Naive thymus-derived CD4-positive, alpha-beta T cell (primary cell): Measurements from ENCODE around the gene BRCA2. TPM values are rescaled to one million over a fixed set of nuclear protein-coding genes. Genes with fewer than 3 reads are reported as not detected.

Experiments
- ATAC-seq: fragments of 150-1000 bp; cut with Tn5 transposase; 2 replicates; pipeline ENCODE4 v1.10.0; 2021; ENCODE audit warnings: mild to moderate bottlenecking, moderate library complexity
- CTCF ChIA-PET: fragments of 350-600 bp; sonication (Branson Sonifier 250); formaldehyde crosslinking; loops from one replicate; lab custom pipeline; 2021; ENCODE audit warnings: antibody characterized with exemption; lab: Charles Lee
- POLR2A ChIA-PET: fragments of 350-600 bp; sonication (Branson Sonifier 250); formaldehyde crosslinking; loops from one replicate; lab custom pipeline; 2021; ENCODE audit warnings: antibody characterized with exemption, inconsistent platforms; lab: Charles Lee
- DNase-seq, 9 donors: peaks; one replicate each; pipeline versions ENCODE4 v3.0.0 to v3.0.0-alpha.2; 2020 to 2022; ENCODE audit warnings: mixed read lengths in 1 of 9
- H3K27ac ChIP-seq: one replicate; pipeline ENCODE4 v1.7.0; 2013; ENCODE audit warnings: mild to moderate bottlenecking, low read depth, low read length, moderate library complexity
- H3K27me3 ChIP-seq, 2 donors: one replicate each; pipeline ENCODE4 v1.7.0; 2013; ENCODE audit warnings: low read length in 2 of 2, mild to moderate bottlenecking in 2 of 2, moderate library complexity in 2 of 2; ENCODE audit not compliant: control insufficient read depth in 2 of 2, insufficient read depth in 2 of 2
- H3K36me3 ChIP-seq, 3 experiments: 1 replicate in 2 of 3; 2 replicates in 1 of 3; pipeline ENCODE4 v1.7.0; 2013; ENCODE audit warnings: low read length in 3 of 3, mild to moderate bottlenecking in 3 of 3, moderate library complexity in 1 of 3; ENCODE audit not compliant: insufficient read depth in 3 of 3, control insufficient read depth in 2 of 3
- H3K4me1 ChIP-seq, 2 donors: one replicate each; pipeline ENCODE4 v1.7.0; 2013; ENCODE audit warnings: low read length in 2 of 2, mild to moderate bottlenecking in 2 of 2, moderate library complexity in 1 of 2; ENCODE audit not compliant: control insufficient read depth in 2 of 2, insufficient read depth in 2 of 2
- H3K4me3 ChIP-seq: 2 replicates; pipeline ENCODE4 v1.7.0; 2013; ENCODE audit warnings: mild to moderate bottlenecking, low read length
- H3K9me3 ChIP-seq, 3 experiments: 1 replicate in 2 of 3; 2 replicates in 1 of 3; pipeline ENCODE4 v1.7.0; 2013; ENCODE audit warnings: low read length in 3 of 3; ENCODE audit not compliant: control insufficient read depth in 2 of 3
- H3K27ac Mint-ChIP-seq, 9 donors: one replicate each; pipeline ENCODE4 v1.8.0; 2020 to 2022; ENCODE audit warnings: mixed read lengths in 9 of 9, mild to moderate bottlenecking in 8 of 9, moderate library complexity in 5 of 9, inconsistent platforms in 2 of 9
- H3K27me3 Mint-ChIP-seq, 5 donors: one replicate each; pipeline ENCODE4 v1.8.0; 2021 to 2022; ENCODE audit warnings: mixed read lengths in 5 of 5, mild to moderate bottlenecking in 1 of 5
- H3K36me3 Mint-ChIP-seq, 5 donors: one replicate each; pipeline ENCODE4 v1.8.0; 2020 to 2022; ENCODE audit warnings: mixed read lengths in 5 of 5, mild to moderate bottlenecking in 3 of 5, inconsistent platforms in 1 of 5
- H3K4me1 Mint-ChIP-seq, 7 donors: one replicate each; pipeline ENCODE4 v1.8.0; 2020 to 2022; ENCODE audit warnings: mixed read lengths in 7 of 7, mild to moderate bottlenecking in 3 of 7, inconsistent platforms in 1 of 7
- H3K4me3 Mint-ChIP-seq, 10 donors: one replicate each; pipeline ENCODE4 v1.8.0; 2020 to 2022; ENCODE audit warnings: mild to moderate bottlenecking in 10 of 10, mixed read lengths in 10 of 10, moderate library complexity in 6 of 10, inconsistent platforms in 2 of 10
- H3K9me3 Mint-ChIP-seq, 11 donors: one replicate each; pipeline ENCODE4 v1.8.0; 2020 to 2022; ENCODE audit warnings: mixed read lengths in 11 of 11, mild to moderate bottlenecking in 4 of 11, inconsistent platforms in 1 of 11, moderate library complexity in 1 of 11
- intact Hi-C, 2 donors: fragments of 100-400 bp; cut with micrococcal nuclease; formaldehyde crosslinking; loops; one replicate each; pipeline ENCODE4 v1.15.1; 2023
- polyA plus RNA-seq, 2 donors: library from polyadenylated mRNA; unstranded; fragments of 300-500 nt; fragmentation: Illumina TruSeq; gene quantifications; one replicate each; pipeline ENCODE4 v1.2.3, GENCODE V29; 2021
- total RNA-seq, 6 experiments: library from RNA in 5 of 6; stranded (reverse) in 5 of 6; gene quantifications; 1 replicate in 5 of 6; 2 replicates in 1 of 6; pipeline ENCODE4 v1.2.3 and lab custom pipeline; 2021 to 2026

The BRCA2 gene
- total and polyA plus RNA-seq, 7 experiments from 2014 or later, result 1.1 to 19.9 (median 3.3) TPM

GRCh38 chr13:32278426-32278825, 36.9 kb upstream of the BRCA2 start:
- Mint-ChIP-seq H3K36me3 (peaks cover 0 to 45% (median 3%) of the 10 kb centered on the region in 5 donors), H3K4me3 (no peak overlapping the region), H3K4me1 (peaks cover 0 to 2% (median 0%) of the 10 kb centered on the region in 7 donors), H3K27me3 (no peaks in the 10 kb centered on the region), H3K27ac (no peak overlapping the region), H3K9me3 (no peaks in the 10 kb centered on the region)
- ChIA-PET POLR2A (no interaction called here), CTCF (no interaction called here)
- H3K9me3 ChIP-seq, result no peaks in the 10 kb centered on the region
- H3K27ac ChIP-seq, result no peak overlapping the region
- H3K36me3 ChIP-seq, result peaks cover 0 to 13% (median 0%) of the 10 kb centered on the region in 3 experiments
- no peak for ATAC-seq
- DNase-seq, result no peak
- intact Hi-C loops, result no loop called here
- H3K4me1 ChIP-seq, result no peaks in the 10 kb centered on the region
- H3K27me3 ChIP-seq, result no peaks in the 10 kb centered on the region
- no peak overlapping the region for H3K4me3 ChIP-seq

DNA sequence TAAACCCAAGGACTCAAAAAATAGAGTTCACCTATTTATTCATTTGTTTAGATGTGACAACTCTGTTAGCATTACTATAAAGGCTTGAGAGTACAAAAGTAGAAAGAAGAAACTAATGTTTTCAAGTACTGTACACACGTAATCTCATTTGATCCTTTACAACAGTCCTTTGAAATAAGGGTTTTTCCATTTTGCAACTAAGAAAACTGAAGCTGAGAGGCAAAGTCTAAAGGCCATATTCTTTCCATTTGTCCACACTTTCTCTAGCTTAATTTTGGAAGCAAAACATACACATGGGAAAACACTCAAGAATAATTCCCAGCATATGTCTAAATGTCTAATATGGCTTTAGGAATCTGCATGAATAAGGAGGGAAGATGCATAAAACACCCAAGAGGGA, 34.2 kb upstream of the BRCA2 start:
- no peaks in the 10 kb centered on the region for H3K9me3 ChIP-seq
- no peaks in the 10 kb centered on the region for H3K9me3 Mint-ChIP-seq
- intact Hi-C loops, result no loop called here
- no peak overlapping the region for H3K27ac Mint-ChIP-seq
- peaks cover 0 to 2% (median 0%) of the 10 kb centered on the region in 7 donors for H3K4me1 Mint-ChIP-seq
- no peaks in the 10 kb centered on the region for H3K4me1 ChIP-seq
- no peaks in the 10 kb centered on the region for H3K27me3 Mint-ChIP-seq
- peaks cover 0 to 13% (median 0%) of the 10 kb centered on the region in 3 experiments for H3K36me3 ChIP-seq
- H3K27me3 ChIP-seq, result no peaks in the 10 kb centered on the region
- no peak for ATAC-seq
- ChIA-PET CTCF (interaction anchor here (0.7 kb wide), 1 partner anchor 164 kb away, joined by 3 read pairs; no protein-coding TSS in a partner anchor), POLR2A (no interaction called here)
- H3K4me3 ChIP-seq, result no peak overlapping the region
- H3K4me3 Mint-ChIP-seq, result no peak overlapping the region
- no peak for DNase-seq
- no peak overlapping the region for H3K27ac ChIP-seq
- peaks cover 0 to 39% (median 0%) of the 10 kb centered on the region in 5 donors for H3K36me3 Mint-ChIP-seq

DNA sequence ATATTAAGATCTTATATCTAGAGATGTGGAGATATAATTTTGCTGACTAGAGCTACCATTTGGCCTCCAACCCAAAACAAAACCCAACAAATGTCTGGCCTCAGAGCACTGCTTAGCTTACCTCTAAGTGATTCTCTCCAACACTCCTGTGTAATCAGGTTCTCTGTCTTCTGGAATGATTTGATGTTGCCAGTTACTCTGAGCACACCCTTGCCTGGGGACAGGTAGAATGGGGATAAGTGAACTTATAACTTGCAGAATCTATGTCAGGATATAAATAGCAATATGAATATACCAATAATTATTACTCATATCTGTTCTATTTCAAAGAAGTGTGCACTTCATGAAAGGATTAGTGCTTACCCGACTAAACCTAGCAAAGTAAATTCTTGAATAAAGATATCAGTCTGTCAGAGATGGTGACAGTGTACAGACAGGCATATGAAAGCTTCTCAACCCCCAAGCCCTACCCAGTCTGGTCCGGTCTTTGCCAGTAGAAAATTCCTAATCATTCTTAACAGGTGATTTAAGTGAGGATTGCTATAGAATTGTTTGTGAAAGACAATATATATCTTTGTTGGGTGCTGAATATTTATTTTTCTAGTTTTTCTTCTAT, 33.1 kb upstream of the BRCA2 start:
- Histone ChIP-seq H3K9me3 (no peaks in the 10 kb centered on the region), H3K4me3 (no peak overlapping the region), H3K27ac (no peak overlapping the region), H3K27me3 (no peaks in the 10 kb centered on the region), H3K36me3 (peaks cover 0 to 9% (median 0%) of the 10 kb centered on the region in 3 experiments), H3K4me1 (no peaks in the 10 kb centered on the region)
- intact Hi-C loops, result no loop called here
- Mint-ChIP-seq H3K27me3 (no peaks in the 10 kb centered on the region), H3K27ac (no peak overlapping the region), H3K4me1 (peaks cover 0 to 2% (median 0%) of the 10 kb centered on the region in 7 donors), H3K9me3 (peaks cover 0 to 1% (median 0%) of the 10 kb centered on the region in 11 donors), H3K36me3 (peaks cover 0 to 33% (median 0%) of the 10 kb centered on the region in 5 donors), H3K4me3 (no peak overlapping the region)
- DNase-seq, result no peak
- ChIA-PET CTCF (no interaction called here), POLR2A (no interaction called here)
- no peak for ATAC-seq

DNA sequence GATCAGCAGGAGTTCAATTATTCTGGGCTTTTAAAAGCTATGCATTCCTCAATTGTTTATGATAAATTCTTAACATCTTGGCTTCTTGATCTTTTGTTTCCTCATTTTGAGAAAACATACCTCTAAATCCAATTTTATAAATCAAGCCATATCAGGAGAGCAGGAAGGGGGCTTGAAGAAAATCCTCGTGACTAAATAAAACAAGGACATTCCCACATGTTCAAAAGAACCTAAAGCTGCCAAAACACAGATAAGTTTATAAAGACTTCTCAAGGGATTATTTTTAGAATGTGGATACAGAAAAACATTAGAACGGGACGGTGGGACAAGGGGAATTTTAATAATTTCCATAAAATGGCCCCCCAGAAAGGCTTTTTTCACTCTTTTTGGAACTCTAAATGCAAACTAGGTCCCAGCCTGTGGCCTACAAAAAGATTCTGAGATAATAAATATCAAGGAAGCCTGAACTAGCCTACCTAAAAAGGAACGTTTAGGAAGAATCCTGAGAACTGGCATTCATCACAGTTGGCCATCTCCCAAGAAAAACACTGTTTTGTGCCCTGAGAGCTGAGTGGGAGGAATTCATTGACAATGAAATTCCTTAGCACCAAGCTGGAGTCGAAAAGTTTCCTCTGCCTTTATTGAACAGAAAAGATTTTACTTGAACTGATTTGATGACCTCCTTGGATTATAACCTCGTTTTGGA, 30.2 kb upstream of the BRCA2 start:
- H3K9me3 Mint-ChIP-seq, result peaks cover 0 to 1% (median 0%) of the 10 kb centered on the region in 11 donors
- Histone ChIP-seq H3K27me3 (no peaks in the 10 kb centered on the region), H3K4me1 (no peaks in the 10 kb centered on the region), H3K4me3 (no peak overlapping the region), H3K27ac (no peak overlapping the region), H3K9me3 (no peaks in the 10 kb centered on the region), H3K36me3 (no peaks in the 10 kb centered on the region)
- no peak overlapping the region for H3K27ac Mint-ChIP-seq
- intact Hi-C loops, result no loop called here
- POLR2A ChIA-PET, result no interaction called here
- CTCF ChIA-PET, result interaction anchor here (0.6 kb wide), 1 partner anchor 41 kb away, joined by 4 read pairs; no protein-coding TSS in a partner anchor
- no peak overlapping the region for H3K4me3 Mint-ChIP-seq
- peaks cover 0 to 2% (median 0%) of the 10 kb centered on the region in 7 donors for H3K4me1 Mint-ChIP-seq
- peaks cover 0 to 18% (median 0%) of the 10 kb centered on the region in 5 donors for H3K36me3 Mint-ChIP-seq
- DNase-seq (no peak), ATAC-seq (no peak)
- no peaks in the 10 kb centered on the region for H3K27me3 Mint-ChIP-seq

DNA sequence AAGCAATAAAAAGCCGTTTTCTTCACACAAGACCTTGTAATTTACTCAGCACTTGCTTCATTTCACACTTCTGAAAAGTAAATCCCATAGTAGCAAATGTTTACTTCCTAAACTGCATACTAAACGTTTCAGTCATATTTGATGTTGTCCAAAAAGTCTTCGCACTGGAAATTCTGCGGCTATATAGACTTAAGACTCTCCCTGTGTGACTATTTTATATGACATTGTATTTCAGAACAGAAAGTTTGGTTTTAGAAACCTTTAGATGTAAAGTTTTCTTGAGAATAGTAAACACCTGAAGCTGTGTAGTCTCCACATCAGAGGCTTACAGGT, 29.7 kb upstream of the BRCA2 start:
- peaks cover 0 to 20% (median 5%) of the 10 kb centered on the region in 5 donors for H3K36me3 Mint-ChIP-seq
- Histone ChIP-seq H3K4me3 (no peak overlapping the region), H3K36me3 (no peaks in the 10 kb centered on the region), H3K9me3 (no peaks in the 10 kb centered on the region), H3K27ac (no peak overlapping the region), H3K27me3 (no peaks in the 10 kb centered on the region), H3K4me1 (no peaks in the 10 kb centered on the region)
- H3K4me1 Mint-ChIP-seq, result peaks cover 0 to 2% (median 0%) of the 10 kb centered on the region in 7 donors
- no peak for DNase-seq
- peaks cover 0 to 1% (median 0%) of the 10 kb centered on the region in 11 donors for H3K9me3 Mint-ChIP-seq
- no peak overlapping the region for H3K27ac Mint-ChIP-seq
- ChIA-PET CTCF (no interaction called here), POLR2A (no interaction called here)
- ATAC-seq, result no peak
- H3K27me3 Mint-ChIP-seq, result no peaks in the 10 kb centered on the region
- no peak overlapping the region for H3K4me3 Mint-ChIP-seq
- intact Hi-C loops, result no loop called here

- intact Hi-C loops, result no loop called here
- Histone ChIP-seq H3K4me1 (no peaks in the 10 kb centered on the region), H3K4me3 (no peak overlapping the region), H3K27ac (no peak overlapping the region), H3K36me3 (no peaks in the 10 kb centered on the region), H3K27me3 (no peaks in the 10 kb centered on the region), H3K9me3 (no peaks in the 10 kb centered on the region)
- no peak overlapping the region for H3K27ac Mint-ChIP-seq
- H3K4me1 Mint-ChIP-seq, result peaks cover 0 to 10% (median 0%) of the 10 kb centered on the region in 7 donors
- peaks cover 9 to 28% (median 11%) of the 10 kb centered on the region in 5 donors for H3K27me3 Mint-ChIP-seq
- no peaks in the 10 kb centered on the region for H3K9me3 Mint-ChIP-seq
- ChIA-PET POLR2A (interaction anchor here (0.6 kb wide), 1 partner anchor 276 kb away, joined by 3 read pairs; no protein-coding TSS in a partner anchor), CTCF (no interaction called here)
- H3K36me3 Mint-ChIP-seq, result peaks cover 0 to 3% (median 0%) of the 10 kb centered on the region in 5 donors
- ATAC-seq (no peak), DNase-seq (no peak)
- no peak overlapping the region for H3K4me3 Mint-ChIP-seq
Observed at GRCh38 chr13:32297206-32297605, 18.1 kb upstream of the BRCA2 start.
